Epithelial cell of esophagus (primary cell): Measurements from ENCODE around the gene LRRK2.
A peak's percentile ranks its signal among the peaks of the same experiment; 100 is the strongest.

Experiments
- DNase-seq: peaks from one replicate; pipeline ENCODE4 v3.0.0; 2010; ENCODE audit warnings: low read depth
- H3K4me3 ChIP-seq: 2 replicates; pipeline ENCODE4 v1.5.1; 2011; ENCODE audit warnings: mild to moderate bottlenecking, low read length, control low read depth
- CTCF ChIP-seq: IDR thresholded peaks from 2 replicates; pipeline ENCODE4 v1.5.1; 2011; ENCODE audit warnings: low read depth, mild to moderate bottlenecking, low read length, control low read depth, inconsistent platforms; ENCODE audit not compliant: insufficient read depth; ENCODE audit errors: missing control alignments

The LRRK2 gene

GRCh38 chr12:40224439-40225291 is at the start of gene LRRK2:
TSS of gene LRRK2 (plus strand) at chr12:40224997. CDS start at chr12:40225132, 135 bp downstream.
- peak within 1 kb of the TSS; percentile 33 for H3K4me3 ChIP-seq
- TF ChIP-seq CTCF, result no peak
- DNase-seq, result peak; percentile 41

GRCh38 chr12:40175045-40175444 is 49.8 kb upstream of the LRRK2 start:
- no peak overlapping the region for H3K4me3 ChIP-seq

GRCh38 chr12:40175489-40175888 is 49.3 kb upstream of the LRRK2 start:
- no peak for DNase-seq
- TF ChIP-seq CTCF, result no peak
- H3K4me3 ChIP-seq, result no peak overlapping the region

More at GRCh38 chr12:40175045-40175444, 49.8 kb upstream of the LRRK2 start:
- TF ChIP-seq CTCF, result no peak
- no peak for DNase-seq

GRCh38 chr12:40178701-40179100 is 46.1 kb upstream of the LRRK2 start:
- H3K4me3 ChIP-seq, result no peak overlapping the region
- no peak for DNase-seq

GRCh38 chr12:40181490-40181889 is 43.3 kb upstream of the LRRK2 start:
- no peak for TF ChIP-seq CTCF
- H3K4me3 ChIP-seq, result no peak overlapping the region
- no peak for DNase-seq

More at GRCh38 chr12:40178701-40179100, 46.1 kb upstream of the LRRK2 start:
- no peak for TF ChIP-seq CTCF

GRCh38 chr12:40183715-40184114 is 41.1 kb upstream of the LRRK2 start:
- no peak for TF ChIP-seq CTCF

More at GRCh38 chr12:40183715-40184114, 41.1 kb upstream of the LRRK2 start:
- DNase-seq, result no peak
- no peak overlapping the region for H3K4me3 ChIP-seq
